Muscle of back (tissue), 11 donors: Measurements from ENCODE around the gene GALE. TPM values are rescaled to one million over a fixed set of nuclear protein-coding genes. Genes with fewer than 3 reads are reported as not detected.
"Not testable (repeated sequence)": the region's sequence is repeated elsewhere in the genome, so short reads cannot be mapped to it uniquely, and the experiment has no call there.

Source experiments
- DNase-seq, 3 donors: peaks; one replicate each; pipeline versions ENCODE4 v3.0.0 to v3.0.0-alpha.2; 2013
- polyA plus RNA-seq, 10 donors: library from polyadenylated mRNA; unstranded; fragments of 120-200 nt; gene quantifications; one replicate each; pipeline ENCODE4 v1.2.1, GENCODE V29; 2013; ENCODE audit not compliant: insufficient read length in 10 of 10

Gene GALE
- polyA plus RNA-seq, 10 donors, result 16.1 to 23.6 (median 19.9) TPM

- DNase-seq, result no peak
These were observed 10.4 kb upstream of the GALE start for GRCh38 chr1:23810818-23811540.

DNA sequence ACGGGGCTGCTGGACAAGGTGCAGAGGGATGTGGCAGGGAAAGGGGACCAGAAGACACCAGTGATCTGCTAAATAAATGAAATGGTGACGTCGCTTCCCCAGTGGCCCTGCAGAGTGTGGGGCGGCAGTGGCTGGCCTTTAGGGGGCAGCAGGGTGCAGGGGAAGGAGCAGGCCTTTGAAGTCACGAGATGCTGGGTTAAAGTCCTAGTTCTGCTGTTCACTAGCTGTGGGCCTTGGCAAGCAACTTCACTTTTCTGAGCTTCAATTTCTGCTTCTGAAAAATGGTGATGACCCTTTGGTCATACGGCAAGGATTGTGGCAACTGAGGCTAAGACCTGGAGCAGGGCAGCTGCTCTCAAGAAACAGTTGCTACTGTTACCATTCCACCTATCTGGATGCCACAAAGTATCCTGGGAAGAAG lies 9.2 kb upstream of the GALE start:
- peak in 1 of 3 donors; percentile 61 for DNase-seq

- no peak for DNase-seq
These were observed 6.9 kb upstream of the GALE start for GRCh38 chr1:23807453-23807852.

GRCh38 chr1:23806280-23806679 lies 5.7 kb upstream of the GALE start:
- DNase-seq, result no peak

DNA sequence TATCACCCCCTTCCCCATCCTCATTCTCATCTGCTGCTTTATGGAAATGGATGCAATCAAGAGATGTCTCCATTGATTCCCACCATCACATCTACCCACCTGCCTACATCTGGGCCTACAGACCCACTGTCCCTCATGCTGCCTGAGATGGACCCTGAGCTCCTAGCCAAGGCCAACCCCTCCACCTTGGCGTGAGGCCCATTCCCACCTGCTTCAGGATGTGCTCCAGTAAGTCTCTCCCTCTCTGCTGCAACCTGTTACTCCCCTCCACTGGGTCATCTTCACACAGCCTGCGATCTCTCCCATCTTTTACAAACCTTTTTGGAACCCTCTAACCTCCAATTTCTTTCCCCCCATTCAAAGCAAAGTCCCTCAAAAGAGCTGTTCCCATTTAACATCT lies 4.5 kb upstream of the GALE start:
- DNase-seq, result no peak

DNA sequence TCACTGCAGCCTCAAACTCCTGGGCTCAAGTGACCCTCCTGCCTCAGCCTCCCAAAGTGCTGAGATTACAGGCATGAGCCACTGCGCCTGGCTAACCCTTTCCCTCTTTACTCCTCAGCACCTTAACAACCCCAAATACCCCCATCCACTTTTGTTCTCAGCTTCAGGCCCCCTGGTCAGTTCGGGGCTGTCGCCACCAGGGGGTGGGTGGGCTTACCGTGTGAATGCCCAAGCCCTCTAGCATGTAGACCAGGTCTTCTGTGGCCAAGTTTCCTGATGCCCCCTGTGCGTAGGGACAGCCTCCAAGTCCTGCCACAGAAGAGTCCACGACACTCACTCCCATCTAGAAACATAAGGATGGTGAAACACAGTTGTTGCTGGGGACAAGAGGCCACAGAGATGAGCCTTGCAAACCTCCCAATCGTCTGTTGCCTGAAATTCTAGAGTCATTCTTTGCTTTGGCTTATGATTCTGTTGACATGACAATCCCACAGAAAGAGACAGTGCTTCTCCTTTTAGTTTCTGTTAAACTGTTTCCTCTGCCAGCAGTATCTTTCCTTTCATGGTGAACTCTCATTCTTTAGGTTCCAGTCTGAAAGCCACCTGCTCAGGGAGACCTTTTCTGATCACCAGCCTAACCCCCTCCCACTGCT lies 3.8 kb upstream of the GALE start:
- DNase-seq, result no peak

GRCh38 chr1:23803674-23804073 lies 3.1 kb upstream of the GALE start:
- DNase-seq, result no peak

- DNase-seq, result not testable (repeated sequence)
These were observed 2.3 kb upstream of the GALE start for GRCh38 chr1:23802809-23803342.

DNA sequence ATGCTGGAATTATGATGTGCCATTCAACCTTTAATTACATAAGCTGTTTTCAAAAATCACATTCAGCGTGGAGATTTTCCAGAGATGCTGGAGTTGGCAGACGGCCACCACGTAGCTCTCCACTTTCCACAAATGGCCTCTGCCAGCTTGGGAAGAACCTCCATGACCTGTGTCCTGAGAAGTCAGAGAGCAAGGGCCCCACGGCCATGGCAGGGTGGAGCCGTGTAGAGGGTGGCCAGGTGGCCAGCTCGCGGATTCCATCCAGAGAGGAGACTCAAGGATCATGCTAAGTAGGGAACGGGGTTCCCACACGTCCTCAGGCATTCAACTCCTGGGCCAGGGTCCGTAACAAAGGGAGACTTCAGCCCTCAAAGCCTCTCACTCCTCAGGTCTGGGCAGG lies 1.3 kb upstream of the GALE start:
- DNase-seq, result no peak

DNA sequence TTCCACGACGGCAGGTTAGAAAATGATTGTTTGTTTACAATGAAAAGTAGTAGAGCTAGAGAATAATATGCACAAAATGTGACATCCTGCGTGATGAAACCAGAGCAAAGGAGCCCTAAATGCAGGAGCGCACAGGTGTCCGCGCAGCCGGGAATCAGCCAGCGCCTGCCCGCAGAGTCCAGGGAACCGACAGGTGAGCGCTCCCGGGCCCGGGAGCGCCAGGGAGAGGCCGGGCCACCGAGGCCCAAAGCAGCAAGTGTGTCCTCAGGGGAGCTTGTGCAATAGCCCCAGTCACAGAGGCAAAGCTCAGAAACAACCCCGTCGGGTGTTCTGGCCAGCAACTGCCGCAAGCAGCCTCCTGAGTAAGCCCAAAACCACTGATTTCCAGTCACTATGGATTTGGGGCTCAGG lies 789 bp upstream of the GALE start:
- no peak for DNase-seq

DNA sequence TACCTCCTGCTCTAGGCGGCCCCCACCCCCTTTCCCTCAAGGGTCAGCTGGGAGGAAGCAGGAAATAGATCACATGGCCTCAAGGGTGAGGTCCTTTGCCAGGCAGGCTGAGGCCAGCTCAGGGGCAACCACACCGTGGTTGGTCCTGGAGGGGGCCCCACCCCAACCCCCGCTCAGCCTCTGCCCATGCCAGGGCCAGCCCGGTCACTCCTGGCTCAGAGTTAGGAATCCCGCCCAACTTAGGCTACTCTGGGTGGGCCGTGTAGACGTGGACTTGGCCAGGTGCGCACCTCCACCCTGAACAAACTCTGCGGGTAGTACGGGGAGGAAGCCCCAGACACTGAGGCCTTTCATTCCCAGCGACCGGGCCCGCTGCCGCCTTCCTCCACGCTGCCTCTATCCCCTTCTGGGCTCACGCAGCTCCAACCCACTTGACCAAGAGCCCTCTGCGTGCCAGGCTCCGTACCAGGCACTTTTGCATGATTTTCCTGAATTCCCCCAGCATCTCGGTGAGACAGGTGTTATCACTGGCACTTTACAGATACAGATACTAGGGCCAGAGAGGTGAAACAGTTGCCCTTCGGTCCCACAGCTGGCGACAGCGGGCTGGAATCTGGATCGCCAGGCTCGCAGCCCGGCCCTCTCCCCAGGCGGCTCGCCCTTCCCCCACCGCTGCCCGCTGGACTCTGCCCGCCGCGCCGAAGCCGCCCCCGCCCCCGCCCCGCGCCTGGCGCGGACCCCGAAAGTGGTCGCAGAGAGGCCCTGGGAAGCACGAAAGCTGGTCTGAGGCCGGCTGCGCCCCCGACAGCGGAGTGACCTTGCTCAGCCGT lies 769 bp downstream of the GALE start:
- peak in 1 of 3 donors; percentile 44 for DNase-seq

GRCh38 chr1:23799255-23799569 lies 1.3 kb downstream of the GALE start:
- DNase-seq, result no peak

DNA sequence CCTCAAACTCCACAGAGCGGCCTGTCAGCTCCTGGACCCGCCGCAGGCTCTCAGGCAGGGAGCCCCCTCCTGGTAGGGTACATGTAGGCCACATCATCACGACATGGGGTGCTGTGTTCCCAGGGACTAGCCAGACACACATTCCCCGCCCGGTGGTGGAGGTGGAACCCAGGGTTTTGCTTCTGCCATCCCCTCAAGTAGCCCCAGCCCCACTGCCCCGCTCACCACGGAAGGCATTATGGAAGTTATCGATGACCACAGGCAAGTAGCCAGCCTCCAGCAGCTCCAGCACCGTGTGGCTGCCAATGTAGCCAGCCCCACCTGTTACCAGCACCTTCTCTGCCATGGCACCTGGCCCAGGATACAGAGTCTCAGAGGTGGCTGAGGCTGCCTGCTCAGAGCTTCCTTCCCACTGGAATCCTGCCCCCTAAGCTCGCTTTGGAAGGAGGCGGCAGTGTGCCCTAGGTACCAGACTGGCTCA lies 1.9 kb downstream of the GALE start:
- DNase-seq, result no peak

DNA sequence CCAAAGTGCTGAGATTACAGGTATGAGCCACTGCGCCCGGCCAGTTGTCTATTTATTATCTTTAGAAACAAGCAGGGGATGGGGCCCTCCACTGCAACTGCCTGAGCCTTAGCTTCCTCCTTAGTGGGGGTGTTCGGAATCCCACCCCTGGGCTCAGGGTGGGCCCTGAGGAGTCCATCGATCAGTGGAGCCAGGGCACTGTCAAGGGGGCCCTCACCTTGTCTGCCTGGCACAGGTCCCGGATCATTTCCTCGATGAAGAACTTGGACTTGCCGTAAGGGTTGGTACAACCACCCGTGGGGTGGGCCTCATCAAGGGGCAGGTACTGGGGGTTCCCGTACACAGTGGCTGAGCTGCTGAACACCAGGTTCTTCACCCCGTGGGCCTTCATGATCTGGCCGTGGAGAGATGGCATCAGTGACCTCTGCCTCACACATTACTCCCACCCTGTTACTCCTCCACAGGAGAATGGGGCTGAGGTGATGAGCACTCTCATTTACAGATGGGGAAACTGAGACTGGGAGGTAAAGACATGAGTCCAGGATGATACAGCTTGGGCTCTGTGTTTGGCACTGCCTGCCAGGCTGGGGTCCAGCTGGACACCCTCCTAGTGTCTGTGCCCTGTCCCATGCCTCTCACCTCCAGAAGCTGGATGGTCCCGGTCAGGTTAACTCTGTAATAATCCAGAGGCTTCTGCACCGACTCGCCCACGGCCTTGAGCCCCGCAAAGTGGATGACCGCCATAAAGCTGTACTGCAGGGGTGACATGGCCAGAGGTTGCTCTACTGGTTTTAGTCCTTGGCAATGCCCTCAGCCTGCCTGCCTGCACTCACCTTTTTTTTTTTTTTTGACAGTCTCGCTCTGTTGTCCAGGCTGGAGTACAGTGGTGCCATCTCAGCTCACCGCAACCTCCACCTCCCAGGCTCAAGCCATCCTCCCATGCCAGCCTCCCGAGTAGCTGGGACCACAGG lies 2.8 kb downstream of the GALE start:
- no peak for DNase-seq

GRCh38 chr1:23796466-23797271 lies 3.9 kb downstream of the GALE start:
- no peak for DNase-seq

GRCh38 chr1:23795676-23796465 lies 4.7 kb downstream of the GALE start:
- DNase-seq, result no peak

GRCh38 chr1:23794732-23795182 lies 5.8 kb downstream of the GALE start:
- not testable (repeated sequence) for DNase-seq

- DNase-seq, result no peak
These were observed 6.5 kb downstream of the GALE start for GRCh38 chr1:23793861-23794731.
